B cell (primary cell): ENCODE measurements around the gene MMRN2. TPM values are rescaled to one million over a fixed set of nuclear protein-coding genes. Genes with fewer than 3 reads are reported as not detected.

Experiments used
- ATAC-seq: fragments of 200-7000 bp; cut with Tn5 transposase; one replicate; pipeline ENCODE4 v1.10.0; 2021; ENCODE audit warnings: low read depth, mild to moderate bottlenecking, moderate number of reproducible peaks, moderate library complexity
- CTCF ChIA-PET: fragments of 350-600 bp; sonication (Branson Sonifier 250); formaldehyde crosslinking; loops from one replicate; lab custom pipeline; 2021; ENCODE audit warnings: antibody characterized with exemption, inconsistent platforms; lab: Charles Lee
- POLR2A ChIA-PET: fragments of 350-600 bp; sonication (Branson Sonifier 250); formaldehyde crosslinking; loops from one replicate; lab custom pipeline; 2021; ENCODE audit warnings: antibody characterized with exemption; lab: Charles Lee
- DNase-seq: peaks from one replicate; pipeline ENCODE4 v3.0.0; 2013
- H2AFZ ChIP-seq: 2 replicates; pipeline ENCODE4 v1.6.1; 2012; ENCODE audit warnings: mild to moderate bottlenecking, low read depth, low read length; ENCODE audit not compliant: insufficient read depth, poor library complexity, severe bottlenecking
- H3K27ac ChIP-seq, 2 donors: 1 replicate in 1 of 2; 2 replicates in 1 of 2; pipeline ENCODE4 v1.5.1; 2012 to 2013; ENCODE audit warnings: low read length in 2 of 2, mild to moderate bottlenecking in 2 of 2, moderate library complexity in 1 of 2
- H3K27me3 ChIP-seq, 4 experiments: fragments of 200-600 bp in 1 of 4; sonication (generic) in 1 of 4; replicated peaks in 1 of 4; 1 replicate in 2 of 4; 2 replicates in 2 of 4; pipeline versions ENCODE4 v1.6.1 to v1.7.0; 2013 to 2016; ENCODE audit warnings: low read length in 3 of 4, mild to moderate bottlenecking in 2 of 4, mixed read lengths in 1 of 4, moderate library complexity in 1 of 4; ENCODE audit not compliant: insufficient read depth in 4 of 4, control insufficient read depth in 3 of 4; ENCODE audit errors: control extremely low read depth in 1 of 4
- H3K36me3 ChIP-seq, 2 experiments: replicated peaks in 1 of 2; 1 replicate in 1 of 2; 2 replicates in 1 of 2; pipeline versions ENCODE4 v1.6.1 to v1.7.1; 2013; ENCODE audit warnings: low read length in 1 of 2; ENCODE audit not compliant: insufficient read depth in 2 of 2, control insufficient read depth in 1 of 2; ENCODE audit errors: control extremely low read depth in 1 of 2, extremely low read depth in 1 of 2
- H3K4me1 ChIP-seq, 2 donors: fragments of 200-600 bp in 1 of 2; sonication (generic) in 1 of 2; 1 replicate in 1 of 2; 2 replicates in 1 of 2; pipeline versions ENCODE4 v1.5.1 to v1.6.1; 2013 to 2017; ENCODE audit warnings: low read length in 2 of 2; ENCODE audit not compliant: control insufficient read depth in 2 of 2, insufficient read depth in 2 of 2
- H3K4me2 ChIP-seq: replicated peaks from 2 replicates; pipeline ENCODE3; 2012; ENCODE audit warnings: mild to moderate bottlenecking, low read depth, low read length; ENCODE audit not compliant: poor library complexity, severe bottlenecking
- H3K4me3 ChIP-seq, 5 experiments: fragments of 200-600 bp in 1 of 5; sonication (generic) in 1 of 5; 1 replicate in 3 of 5; 2 replicates in 2 of 5; pipeline versions ENCODE4 v1.5.1 to v1.7.0; 2011 to 2016; ENCODE audit warnings: low read length in 4 of 5, mild to moderate bottlenecking in 4 of 5, low read depth in 2 of 5, control low read depth in 1 of 5, moderate library complexity in 1 of 5; ENCODE audit not compliant: insufficient read depth in 1 of 5; ENCODE audit errors: control extremely low read depth in 1 of 5, extremely low read depth in 1 of 5
- H3K79me2 ChIP-seq: fragments of 200-600 bp; sonication (generic); one replicate; pipeline ENCODE4 v1.6.0; 2016; ENCODE audit warnings: low read length; ENCODE audit not compliant: control insufficient read depth, insufficient read depth
- H3K9ac ChIP-seq: fragments of 200-600 bp; sonication (generic); 2 replicates; pipeline ENCODE4 v1.6.1; 2017; ENCODE audit warnings: mild to moderate bottlenecking, low read length, moderate library complexity
- H3K9me3 ChIP-seq, 3 donors: one replicate each; pipeline versions ENCODE4 v1.6.1 to v1.7.1; 2013; ENCODE audit warnings: low read length in 2 of 3; ENCODE audit not compliant: control insufficient read depth in 2 of 3, insufficient read depth in 1 of 3; ENCODE audit errors: control extremely low read depth in 1 of 3
- H4K20me1 ChIP-seq: 2 replicates; pipeline ENCODE4 v1.6.0; 2012; ENCODE audit warnings: mild to moderate bottlenecking, low read length; ENCODE audit not compliant: insufficient read depth, control insufficient read depth, poor library complexity, severe bottlenecking
- H3K27ac Mint-ChIP-seq: one replicate; pipeline ENCODE4 v1.8.0; 2021; ENCODE audit warnings: mixed read lengths
- H3K27me3 Mint-ChIP-seq: one replicate; pipeline ENCODE4 v1.8.0; 2021; ENCODE audit warnings: mixed read lengths
- H3K4me1 Mint-ChIP-seq: one replicate; pipeline ENCODE4 v1.8.0; 2021; ENCODE audit warnings: mixed read lengths
- H3K4me3 Mint-ChIP-seq: one replicate; pipeline ENCODE4 v1.8.0; 2021; ENCODE audit warnings: mixed read lengths
- H3K9me3 Mint-ChIP-seq: one replicate; pipeline ENCODE4 v1.8.0; 2022; ENCODE audit warnings: mixed read lengths; ENCODE audit not compliant: insufficient read depth
- CTCF ChIP-seq: fragments of 200-600 bp; IDR thresholded peaks from one replicate; pipeline ENCODE4 v1.8.0; 2022; ENCODE audit warnings: antibody characterized with exemption, mild to moderate bottlenecking
- EZH2 ChIP-seq: IDR thresholded peaks from 2 replicates; pipeline ENCODE4 v1.6.1; 2012; ENCODE audit warnings: borderline replicate concordance, low read depth, mild to moderate bottlenecking, moderate library complexity, low read length; ENCODE audit not compliant: insufficient read depth, poor library complexity, severe bottlenecking
- WGBS: methylation state at CpG from one replicate; pipeline ENCODE4 v1.1.5; 2013; ENCODE audit warnings: missing lambda C conversion rate; ENCODE audit not compliant: insufficient coverage; 5-methylcytosine and 5-hydroxymethylcytosine counted together
- intact Hi-C: fragments of 100-400 bp; cut with micrococcal nuclease; formaldehyde crosslinking; loops from one replicate; pipeline ENCODE4 v1.10.0; 2022
- polyA plus RNA-seq: library from polyadenylated mRNA; depleted of rRNA; stranded (reverse); fragments of >200 nt; gene quantifications from 2 replicates; pipeline ENCODE4 v1.2.3, GENCODE V29; 2012
- total RNA-seq, 2 donors: library from RNA; stranded (reverse); fragments of 120-200 nt in 1 of 2; gene quantifications; 1 replicate in 1 of 2; 2 replicates in 1 of 2; pipeline versions ENCODE4 v1.2.3 to v1.2.4, GENCODE V29; 2013 to 2022

MMRN2 gene
- total and polyA plus RNA-seq, 2 donors (not counting 1 experiment from before 2014, with no cell fraction given), result 1.0 to 1.1 TPM

GRCh38 chr10:86956195-86956847, 1.1 kb downstream of the MMRN2 start:
- no peaks in the 10 kb centered on the region for H3K27me3 Mint-ChIP-seq
- H3K4me3 Mint-ChIP-seq, result no peak overlapping the region
- peaks cover 7% of the 10 kb centered on the region for H3K9me3 Mint-ChIP-seq
- no peaks in the 10 kb centered on the region for H3K36me3 ChIP-seq
- H3K27ac Mint-ChIP-seq, result no peak overlapping the region
- H4K20me1 ChIP-seq, result no peaks in the 10 kb centered on the region
- no peak overlapping the region for H3K27ac ChIP-seq
- H3K4me1 ChIP-seq, result no peaks in the 10 kb centered on the region
- intact Hi-C loops, result no loop called here
- ATAC-seq (no peak), DNase-seq (no peak)
- H3K4me1 Mint-ChIP-seq, result no peaks in the 10 kb centered on the region
- no peaks in the 10 kb centered on the region for H3K79me2 ChIP-seq
- peaks cover 0 to 22% (median 6%) of the 10 kb centered on the region in 3 donors for H3K9me3 ChIP-seq
- H3K4me2 ChIP-seq, result no peak overlapping the region
- H2AFZ ChIP-seq, result no peak overlapping the region
- WGBS, result 83% methylated on average over 4 of the region's 7 CpGs
- no peak overlapping the region for H3K9ac ChIP-seq
- TF ChIP-seq EZH2 (no peak), CTCF (no peak)
- CTCF ChIA-PET, result no interaction called here
- POLR2A ChIA-PET, result no interaction called here
- no peak overlapping the region for H3K4me3 ChIP-seq
- H3K27me3 ChIP-seq, result peaks cover 0 to 3% (median 0%) of the 10 kb centered on the region in 4 experiments

- no peak for TF ChIP-seq EZH2
- no peak for TF ChIP-seq CTCF
- ATAC-seq, result no peak
- no peaks in the 10 kb centered on the region for H3K36me3 ChIP-seq
- H3K27me3 ChIP-seq, result peaks cover 0 to 3% (median 0%) of the 10 kb centered on the region in 4 experiments
- no peaks in the 10 kb centered on the region for H4K20me1 ChIP-seq
- Mint-ChIP-seq H3K4me3 (no peak overlapping the region), H3K27me3 (no peaks in the 10 kb centered on the region), H3K4me1 (no peaks in the 10 kb centered on the region), H3K9me3 (peaks cover 7% of the 10 kb centered on the region), H3K27ac (no peak overlapping the region)
- 53% methylated on average over 4 of the region's 16 CpGs for WGBS
- H3K4me2 ChIP-seq, result no peak overlapping the region
- intact Hi-C loops, result no loop called here
- POLR2A ChIA-PET, result no interaction called here
- peaks cover 0 to 24% (median 6%) of the 10 kb centered on the region in 3 donors for H3K9me3 ChIP-seq
- H3K27ac ChIP-seq, result no peak overlapping the region
- CTCF ChIA-PET, result no interaction called here
- no peak overlapping the region for H2AFZ ChIP-seq
- no peaks in the 10 kb centered on the region for H3K79me2 ChIP-seq
- DNase-seq, result no peak
- H3K4me3 ChIP-seq, result no peak overlapping the region
- no peaks in the 10 kb centered on the region for H3K4me1 ChIP-seq
- H3K9ac ChIP-seq, result no peak overlapping the region
These were observed 1.8 kb downstream of the MMRN2 start for GRCh38 chr10:86955501-86956194.
